ENCODE data around the gene CTNNBIP1. TPM values are rescaled to one million over a fixed set of nuclear protein-coding genes. Genes with fewer than 3 reads are reported as not detected.

CTNNBIP1 gene
- polyA plus RNA-seq, 1 of the 3 experiments (the other 2 are of a cell fraction), result 57.6 TPM

GRCh38 chr1:9907441-9907840 is 2.6 kb downstream of the CTNNBIP1 start (continued):
- TF ChIP-seq CHD2 (IDR thresholded peaks at IDR 0.05; ENCODE audit: low read length, partially characterized antibody) (no peak), MAX (IDR thresholded peaks at IDR 0.05; ENCODE audit: low read depth) (no peak), IRF3 (IDR thresholded peaks at IDR 0.05; ENCODE audit: low read depth, low read length) (no peak), EP300 (IDR thresholded peaks at IDR 0.05; ENCODE audit: borderline replicate concordance in 1 of 2, low read depth in 1 of 2, low read length in 1 of 2) (no peak), RCOR1 (IDR thresholded peaks at IDR 0.05; ENCODE audit: low read length) (no peak), EZH2phosphoT487 (IDR thresholded peaks at IDR 0.05; ENCODE audit: borderline replicate concordance, low read depth) (no peak), RXRA (IDR thresholded peaks at IDR 0.05; ENCODE audit: borderline replicate concordance, low read depth) (no peak), NRF1 (IDR thresholded peaks at IDR 0.05; ENCODE audit: low read depth, low read length) (no peak), FOSL2 (IDR thresholded peaks at IDR 0.05; ENCODE audit: borderline replicate concordance, low read depth) (no peak), POLR2AphosphoS5 (IDR thresholded peaks at IDR 0.05; ENCODE audit: low read depth, low read length) (no peak)

GRCh38 chr1:9906466-9906865 is 3.6 kb downstream of the CTNNBIP1 start:
- Histone ChIP-seq H3K9me2 (no peaks in the 10 kb centered on the region), H3K9ac (no peak overlapping the region), H3K4me2 (no peak overlapping the region), H3K9me3 (no peaks in the 10 kb centered on the region), H3K27ac (ENCODE audit: low read depth in 2 of 2, low read length in 1 of 2) (no peak overlapping the region), H2AFZ (ENCODE audit: low read depth) (no peak overlapping the region), H3K4me3 (ENCODE audit: low read depth in 2 of 2, low read length in 1 of 2) (no peak overlapping the region), H3F3A (replicated peaks; ENCODE audit: insufficient read depth) (peaks cover 8% of the 10 kb centered on the region), H3K4me1 (ENCODE audit: control insufficient read depth in 1 of 2, insufficient read depth in 2 of 2, low read depth in 1 of 2, low read length in 1 of 2) (peaks cover 4 to 14% of the 10 kb centered on the region in 2 experiments; a peak in 2 of 4 replicates), H4K20me1 (ENCODE audit: insufficient read depth) (0 out of 2 replicates have a peak, but pooled peaks cover 2% of the 10 kb centered on the region), H3K27me3 (ENCODE audit: insufficient read depth) (no peaks in the 10 kb centered on the region), H3K79me2 (ENCODE audit: insufficient read depth) (peaks cover 46% of the 10 kb centered on the region), H3K36me3 (replicated peaks in 1 of 2; ENCODE audit: control insufficient read depth in 1 of 2, insufficient read depth in 2 of 2, low read length in 1 of 2) (no peaks in the 10 kb centered on the region)
- ChIA-PET CTCF (interaction anchor here (0.9 to 1.3 kb wide), 2 partner anchors 13 to 29 kb away, joined by 3 read pairs; no protein-coding TSS in a partner anchor), POLR2A (no interaction called here)
- 100% methylated on average over 2 of the region's 2 CpGs for WGBS (ENCODE audit: low lambda C conversion rate)
- DNase-seq, result no peak
- TF ChIP-seq TCF12 (IDR thresholded peaks at IDR 0.05), result no peak

- Histone ChIP-seq H3K79me2 (ENCODE audit: insufficient read depth) (peaks cover 49% of the 10 kb centered on the region), H3K9ac (no peak overlapping the region), H3K4me3 (ENCODE audit: low read depth in 2 of 2, low read length in 1 of 2) (no peak overlapping the region), H3K36me3 (replicated peaks in 1 of 2; ENCODE audit: control insufficient read depth in 1 of 2, insufficient read depth in 2 of 2, low read length in 1 of 2) (no peaks in the 10 kb centered on the region), H4K20me1 (ENCODE audit: insufficient read depth) (0 out of 2 replicates have a peak, but pooled peaks cover 2% of the 10 kb centered on the region), H3K9me3 (no peaks in the 10 kb centered on the region), H3K4me2 (no peak overlapping the region), H3K4me1 (ENCODE audit: control insufficient read depth in 1 of 2, insufficient read depth in 2 of 2, low read depth in 1 of 2, low read length in 1 of 2) (peaks cover 0 to 17% of the 10 kb centered on the region in 2 experiments; a peak in 1 of 4 replicates), H3K27me3 (ENCODE audit: insufficient read depth) (no peaks in the 10 kb centered on the region), H2AFZ (ENCODE audit: low read depth) (no peak overlapping the region), H3K9me2 (no peaks in the 10 kb centered on the region), H3K27ac (ENCODE audit: low read depth in 2 of 2, low read length in 1 of 2) (no peak overlapping the region), H3F3A (replicated peaks; ENCODE audit: insufficient read depth) (no peaks in the 10 kb centered on the region)
- 92% methylated on average over 4 of the region's 4 CpGs for WGBS (ENCODE audit: low lambda C conversion rate)
- CTCF ChIA-PET, result interaction anchor here (0.9 to 1.2 kb wide), 3 partner anchors 30 to 140 kb away, joined by 3 read pairs; no protein-coding TSS in a partner anchor
- no peak for DNase-seq
- TF ChIP-seq MAX (IDR thresholded peaks at IDR 0.05; ENCODE audit: low read depth) (no peak), RXRA (IDR thresholded peaks at IDR 0.05; ENCODE audit: borderline replicate concordance, low read depth) (no peak), TEAD4 (IDR thresholded peaks at IDR 0.05; ENCODE audit: borderline replicate concordance, insufficient read depth) (no peak), GABPA (IDR thresholded peaks at IDR 0.05; ENCODE audit: low read depth) (no peak), IRF3 (IDR thresholded peaks at IDR 0.05; ENCODE audit: low read depth, low read length) (no peak), CHD2 (IDR thresholded peaks at IDR 0.05; ENCODE audit: low read length, partially characterized antibody) (no peak), USF2 (IDR thresholded peaks at IDR 0.05; ENCODE audit: borderline replicate concordance, low read depth, low read length) (no peak), RCOR1 (IDR thresholded peaks at IDR 0.05; ENCODE audit: low read length) (no peak), PBX3 (IDR thresholded peaks at IDR 0.05) (no peak), SMC3 (IDR thresholded peaks at IDR 0.05; ENCODE audit: low read depth, low read length) (no peak), MXI1 (IDR thresholded peaks at IDR 0.05; ENCODE audit: low read depth, low read length) (no peak), TCF12 (IDR thresholded peaks at IDR 0.05) (no peak), RFX5 (IDR thresholded peaks at IDR 0.05; ENCODE audit: low read length) (no peak), RAD21 (IDR thresholded peaks at IDR 0.05; ENCODE audit: low read length) (no peak), FOXJ3 (CRISPR knock-in tag; IDR thresholded peaks at IDR 0.05) (no peak)
- POLR2A ChIA-PET, result interaction anchor here (0.6 kb wide), 1 partner anchor 12 kb away, joined by 3 read pairs; no protein-coding TSS in a partner anchor
These were observed 5.1 kb downstream of the CTNNBIP1 start for GRCh38 chr1:9905010-9905409.

All from SK-N-SH (cell line).